GM19395 (cell line): Measurements from ENCODE around the gene DHODH.

Experiments used
- ATAC-seq: cut with Tn5 transposase; IDR thresholded peaks from one replicate; pipeline ENCODE4 v1.9.1; 2021; ENCODE audit warnings: mild to moderate bottlenecking, moderate library complexity; ENCODE audit not compliant: unreplicated experiment

Gene DHODH

DNA sequence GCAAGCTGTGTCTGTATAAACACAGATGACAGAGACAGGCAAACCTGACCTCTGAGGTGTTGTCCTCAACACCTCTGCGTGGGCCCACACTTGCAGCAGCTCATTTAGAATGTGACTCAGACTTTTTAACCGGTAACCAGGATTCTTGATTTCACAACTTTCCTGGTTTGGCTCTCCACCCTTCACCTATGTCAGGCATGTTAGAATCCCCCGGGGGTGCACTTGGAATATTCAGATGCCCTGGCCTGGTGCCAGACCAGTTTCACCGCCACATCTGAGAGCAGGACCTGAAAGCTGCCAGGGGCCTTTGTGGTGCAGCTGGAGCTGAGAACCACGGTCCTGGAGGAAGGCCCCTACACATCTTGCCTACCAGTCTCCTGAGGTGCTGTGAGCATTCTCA lies 4.8 kb downstream of the DHODH start:
- ATAC-seq: no peak

GRCh38 chr16:72013888-72014581 lies 5.5 kb downstream of the DHODH start:
- no peak for ATAC-seq

DNA sequence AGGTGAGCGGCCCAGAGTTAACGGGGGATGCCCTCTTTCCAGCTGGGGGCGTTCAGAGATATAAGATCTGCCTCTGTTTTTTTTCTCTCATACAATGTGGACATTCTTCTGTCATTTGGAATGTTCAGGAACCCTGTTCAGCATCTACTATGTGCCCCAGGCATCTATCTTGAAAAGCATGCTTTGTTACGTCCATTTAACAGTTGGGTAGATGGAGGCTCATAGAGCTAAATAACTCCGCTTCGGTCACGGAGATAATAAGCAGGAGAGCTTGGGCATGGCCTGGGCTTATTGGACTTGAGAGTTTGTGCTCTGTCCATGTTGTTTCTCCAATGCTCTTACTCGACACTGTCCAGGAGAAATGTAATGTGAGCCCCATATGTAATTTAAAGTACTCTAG lies 6.1 kb downstream of the DHODH start:
- ATAC-seq: no peak

DNA sequence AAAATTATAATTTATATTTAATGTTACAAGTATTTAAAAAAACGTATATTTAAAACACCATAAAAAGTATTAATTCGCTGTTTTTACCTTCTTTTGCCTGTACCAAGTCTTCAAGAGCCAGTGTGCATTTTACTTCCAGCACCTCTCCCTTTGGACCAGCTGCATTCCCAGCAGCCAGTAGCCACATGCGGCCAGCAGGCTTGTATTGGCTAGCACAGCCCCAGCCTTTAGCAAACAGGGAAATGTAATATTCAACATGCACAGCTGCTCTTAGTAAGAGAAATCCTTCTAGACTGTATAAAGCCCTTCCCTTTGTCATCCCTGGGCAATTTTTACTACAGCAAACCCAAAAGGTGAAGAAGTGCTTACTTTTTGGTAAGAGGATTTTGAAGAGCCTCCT lies 6.6 kb downstream of the DHODH start:
- ATAC-seq: no peak

DNA sequence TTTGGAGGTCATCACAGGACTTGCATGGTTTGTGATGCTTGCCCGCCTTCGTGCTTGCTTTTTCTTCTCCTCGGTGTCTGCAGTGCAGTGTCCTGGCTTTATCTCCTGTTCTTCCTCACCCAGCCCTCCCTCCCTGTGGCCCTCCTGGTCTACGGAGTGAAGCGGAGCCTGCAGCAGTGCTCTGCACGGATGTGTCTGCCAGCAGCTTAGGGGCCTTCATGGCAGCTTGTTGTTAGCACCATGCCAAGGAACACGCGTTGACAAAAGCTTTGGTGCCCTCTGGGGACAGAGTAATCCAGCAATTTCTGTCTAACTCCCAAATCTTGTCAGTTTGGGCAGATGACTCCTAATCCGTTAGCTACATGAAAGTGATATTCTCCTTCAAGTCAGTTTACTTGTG lies 9.9 kb downstream of the DHODH start:
- no peak for ATAC-seq

DNA sequence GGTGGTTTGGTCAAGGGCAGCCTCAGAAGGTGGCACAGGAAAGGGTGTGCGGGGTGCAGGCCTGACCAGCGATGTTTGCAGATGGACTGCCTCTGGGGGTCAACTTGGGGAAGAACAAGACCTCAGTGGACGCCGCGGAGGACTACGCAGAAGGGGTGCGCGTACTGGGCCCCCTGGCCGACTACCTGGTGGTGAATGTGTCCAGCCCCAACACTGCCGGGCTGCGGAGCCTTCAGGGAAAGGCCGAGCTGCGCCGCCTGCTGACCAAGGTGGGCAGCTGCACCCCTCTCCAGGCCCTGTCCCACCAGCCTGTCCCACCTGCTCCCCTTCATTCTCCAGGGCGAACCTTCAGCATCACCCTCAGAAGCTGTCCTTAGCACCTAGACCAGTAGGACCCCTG lies 12.5 kb downstream of the DHODH start:
- no peak for ATAC-seq

- ATAC-seq: no peak
Measured at GRCh38 chr16:72022127-72022526, 13.6 kb downstream of the DHODH start.

DNA sequence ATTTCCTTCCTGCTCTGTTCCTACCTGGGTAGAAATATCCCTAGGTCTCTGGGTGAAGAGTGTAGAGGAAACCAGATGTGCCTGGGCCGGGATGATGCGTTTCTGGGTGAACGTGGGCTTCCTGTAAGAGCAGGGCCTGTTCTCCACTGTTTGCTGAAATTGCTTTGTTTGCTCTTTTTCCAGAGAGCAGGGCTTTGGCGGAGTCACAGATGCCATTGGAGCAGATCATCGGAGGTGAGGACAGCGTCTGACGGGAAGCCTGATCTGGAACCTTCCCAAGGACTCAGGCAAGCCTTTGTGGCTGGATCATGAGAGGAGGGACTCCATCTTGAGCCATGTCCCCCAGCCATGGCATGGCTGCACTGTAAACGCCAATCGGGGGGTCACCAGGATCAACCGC lies 15.4 kb downstream of the DHODH start:
- no peak for ATAC-seq

DNA sequence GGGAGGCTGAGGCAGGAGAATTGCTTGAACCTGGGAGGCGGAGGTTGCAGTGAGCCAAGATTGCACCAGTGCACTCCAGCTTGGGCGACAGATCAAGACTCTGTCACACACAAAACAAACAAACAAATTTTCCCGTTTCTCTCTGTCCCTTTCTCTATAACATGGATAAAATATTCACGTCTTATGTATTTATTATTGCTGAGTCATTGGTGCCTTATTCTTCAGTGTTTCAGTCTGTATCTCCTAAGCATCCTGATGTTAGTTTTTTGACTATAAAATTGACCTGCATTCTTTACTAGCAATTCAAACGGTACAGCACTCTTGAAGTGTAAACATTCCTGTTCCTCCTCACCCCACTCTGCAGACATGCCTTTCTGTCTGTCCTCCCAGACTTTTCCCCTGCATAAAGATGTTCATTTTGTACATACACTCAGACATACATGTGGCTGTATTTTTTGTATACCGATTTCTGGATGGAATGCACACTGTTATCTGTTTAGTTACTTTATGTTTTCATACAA lies 16.4 kb downstream of the DHODH start:
- ATAC-seq: no peak

DNA sequence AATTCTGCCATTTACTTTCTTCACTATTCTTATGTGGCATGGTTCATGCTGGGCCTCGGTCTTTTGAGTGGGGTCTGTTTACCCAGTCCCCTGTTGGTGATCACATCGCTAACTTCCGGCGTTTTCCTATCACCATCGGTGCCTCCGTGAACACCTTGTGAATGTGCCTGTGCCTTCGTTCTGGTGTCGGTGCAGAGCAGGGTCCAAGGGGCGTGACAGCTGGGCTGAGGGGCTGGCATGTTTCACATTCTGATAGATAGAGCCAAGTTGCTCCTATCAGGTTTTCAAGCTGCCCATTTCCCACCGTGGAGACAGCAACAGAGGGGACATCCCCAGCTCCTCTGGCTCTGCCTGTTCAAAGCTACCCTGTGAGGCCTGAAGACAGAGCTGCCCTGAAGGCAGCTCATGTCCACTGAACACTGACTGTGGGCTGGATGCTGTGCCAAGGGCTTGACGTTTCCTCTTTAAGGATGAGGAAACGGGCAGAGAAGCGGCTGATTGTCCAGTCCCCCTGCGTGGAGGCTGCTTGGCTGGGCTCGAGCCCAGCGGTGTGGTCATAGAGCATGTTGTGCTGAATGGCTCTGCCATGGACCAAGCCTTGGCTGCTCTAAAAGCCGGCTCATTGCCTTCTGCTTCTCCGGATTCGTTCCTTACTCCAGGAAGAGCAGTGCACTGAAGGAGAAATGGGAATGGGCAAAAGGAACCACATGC lies 17.0 kb downstream of the DHODH start:
- ATAC-seq: no peak

DNA sequence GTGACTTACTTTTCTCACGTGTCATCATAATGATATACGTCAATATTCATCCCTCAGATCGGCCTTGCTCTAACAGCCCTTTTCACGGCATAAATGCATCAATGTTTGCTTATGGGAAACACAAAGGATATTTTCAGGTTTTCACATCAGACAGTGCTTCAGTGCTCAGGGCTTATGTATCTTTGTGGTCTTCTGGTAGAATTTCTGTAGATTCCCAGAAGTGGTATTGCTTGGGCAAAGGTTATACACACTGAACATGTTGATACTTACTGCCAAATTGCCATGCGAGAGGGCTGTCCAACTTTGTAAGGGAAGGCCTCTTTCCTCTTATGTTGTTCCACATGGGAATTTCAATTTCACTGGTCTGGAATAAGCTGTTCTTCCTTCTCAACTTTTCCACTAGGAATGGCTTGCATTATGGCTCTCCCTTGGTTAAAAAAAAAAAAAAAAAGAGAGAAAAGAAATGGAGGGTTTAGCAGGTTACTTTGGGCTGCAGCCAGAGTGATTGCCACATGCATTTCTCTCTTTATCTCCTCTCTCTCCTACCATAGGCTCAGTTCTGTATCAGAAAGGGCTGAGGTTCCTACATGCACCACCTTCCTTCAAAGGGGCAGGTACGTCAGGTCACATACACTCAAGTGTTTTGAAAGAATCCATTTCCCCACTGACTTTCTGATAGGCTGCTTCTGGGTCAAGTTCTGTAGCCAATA lies 19.3 kb downstream of the DHODH start:
- ATAC-seq: no peak

- no peak for ATAC-seq
Measured at GRCh38 chr16:72029567-72030271, 21.2 kb downstream of the DHODH start.

DNA sequence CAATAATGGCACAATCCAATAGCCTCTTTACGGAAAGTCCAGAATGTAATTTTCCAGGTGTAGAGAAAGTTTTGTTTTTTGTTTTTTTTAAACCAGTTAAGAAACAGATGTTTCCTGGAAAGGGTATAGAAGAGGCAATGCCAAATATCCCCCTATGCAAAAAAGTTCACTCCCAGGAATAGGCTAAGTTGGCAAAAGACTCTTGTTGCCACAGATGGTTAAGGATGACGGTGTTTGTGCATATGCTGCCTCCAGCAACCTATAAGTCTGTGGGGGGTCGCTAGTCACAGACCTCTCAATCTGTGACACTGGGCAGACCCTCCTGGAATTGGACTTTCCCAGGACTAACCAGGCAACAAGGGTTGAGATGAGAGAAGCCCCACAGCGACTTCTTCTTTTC lies 24.9 kb downstream of the DHODH start:
- no peak for ATAC-seq

- ATAC-seq: no peak
Measured at GRCh38 chr16:72036098-72036497, 27.6 kb downstream of the DHODH start.

GRCh38 chr16:72042157-72042660 lies 33.7 kb downstream of the DHODH start:
- ATAC-seq: no peak

DNA sequence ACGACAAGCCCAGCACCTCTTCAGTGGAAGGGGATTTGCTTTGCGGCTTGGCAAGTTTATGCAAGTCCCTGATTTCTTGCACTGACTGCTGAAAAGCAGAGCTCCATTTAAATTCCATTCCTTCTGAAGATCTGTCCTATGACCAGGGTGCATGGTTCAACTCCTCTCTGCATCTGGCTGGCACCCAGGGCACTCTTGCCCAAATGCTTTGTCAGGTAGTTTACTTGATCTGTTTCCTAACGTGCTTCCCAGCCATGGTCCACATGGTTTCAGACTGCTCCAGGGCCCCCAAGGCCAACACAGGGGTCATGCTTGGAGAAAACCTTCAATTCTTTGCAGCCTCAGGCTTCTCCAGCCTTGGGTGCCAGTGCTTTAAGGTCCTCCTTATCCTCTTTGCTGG lies 34.5 kb downstream of the DHODH start:
- no peak for ATAC-seq

GRCh38 chr16:72043539-72043938 lies 35.0 kb downstream of the DHODH start:
- ATAC-seq: no peak

GRCh38 chr16:72044296-72044695 lies 35.8 kb downstream of the DHODH start:
- no peak for ATAC-seq

DNA sequence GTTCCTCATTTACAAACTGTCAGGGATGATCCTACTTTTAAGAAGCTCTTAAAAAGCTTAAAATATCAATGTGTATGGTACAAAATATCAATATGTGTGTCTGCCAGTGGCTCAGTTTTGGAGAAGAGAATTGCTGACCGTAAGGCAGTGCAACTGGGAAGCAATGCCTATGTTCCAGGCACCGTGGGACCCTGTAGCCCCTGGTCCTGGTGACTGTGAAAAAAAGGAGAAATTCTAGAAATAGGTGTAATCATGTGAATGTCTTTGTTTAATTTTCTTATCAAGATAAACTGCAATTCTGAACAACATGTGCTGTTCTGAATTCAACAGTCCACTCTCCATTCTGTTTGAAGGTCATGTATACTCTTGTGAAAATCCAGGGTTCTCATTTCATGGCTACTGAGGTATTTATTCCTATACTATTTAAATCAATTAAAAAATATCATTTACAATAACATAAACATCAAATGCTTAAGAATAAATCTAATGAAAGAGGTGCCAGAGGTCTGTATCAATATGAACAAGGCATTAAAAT lies 36.3 kb downstream of the DHODH start:
- ATAC-seq: no peak

DNA sequence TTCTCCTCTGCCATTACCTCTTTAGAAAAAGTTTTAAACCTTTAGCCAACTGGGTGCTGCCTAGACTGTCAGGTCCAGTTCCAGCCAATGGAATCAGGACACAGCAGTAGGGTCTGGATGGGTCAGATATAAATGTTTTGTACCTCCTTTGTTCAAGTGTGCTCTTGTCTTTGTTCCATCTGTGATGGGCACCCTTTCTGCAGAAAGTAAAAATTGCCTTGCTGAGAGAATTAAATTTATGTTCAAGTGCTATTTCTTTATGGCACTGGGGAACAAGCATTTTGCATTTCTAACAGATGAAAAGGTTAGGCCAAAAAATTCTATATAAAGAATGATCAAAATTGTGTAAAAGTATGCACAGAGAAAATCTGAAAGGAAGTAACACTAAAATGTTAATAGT lies 40.6 kb downstream of the DHODH start:
- no peak for ATAC-seq
